GM21619 (cell line): ENCODE measurements around the gene MIGA1.
"Not testable (repeated sequence)": the region's sequence is repeated elsewhere in the genome, so short reads cannot be mapped to it uniquely, and the experiment has no call there.

Experiments used
- ATAC-seq: cut with Tn5 transposase; IDR thresholded peaks from one replicate; pipeline ENCODE4 v1.9.1; 2021; ENCODE audit not compliant: unreplicated experiment

The MIGA1 gene

GRCh38 chr1:77796695-77797405 is 17.4 kb downstream of the MIGA1 start:
- ATAC-seq, result no peak

- no peak for ATAC-seq
These were observed 18.5 kb downstream of the MIGA1 start for GRCh38 chr1:77797991-77798390.

GRCh38 chr1:77802026-77802425 is 22.6 kb downstream of the MIGA1 start:
- no peak for ATAC-seq

DNA sequence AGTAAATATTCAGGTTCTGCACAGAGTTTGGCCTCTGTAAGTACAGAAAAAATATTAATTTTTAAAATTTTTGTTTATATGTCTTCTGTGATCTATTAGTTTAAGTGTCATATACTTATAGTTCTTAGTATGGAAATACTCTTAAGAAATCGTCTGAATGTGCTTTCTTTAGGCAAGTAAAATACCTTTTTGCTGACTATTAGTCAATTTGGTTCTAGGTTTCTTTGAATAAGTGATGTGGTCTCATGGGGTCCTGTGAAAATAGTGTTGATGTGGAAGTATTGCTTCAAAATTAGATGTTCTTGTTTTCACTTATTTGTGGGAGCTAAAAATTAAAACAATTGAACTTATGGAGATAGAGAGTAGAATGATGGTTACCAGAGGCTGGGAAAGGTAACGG is 23.9 kb downstream of the MIGA1 start:
- no peak for ATAC-seq

DNA sequence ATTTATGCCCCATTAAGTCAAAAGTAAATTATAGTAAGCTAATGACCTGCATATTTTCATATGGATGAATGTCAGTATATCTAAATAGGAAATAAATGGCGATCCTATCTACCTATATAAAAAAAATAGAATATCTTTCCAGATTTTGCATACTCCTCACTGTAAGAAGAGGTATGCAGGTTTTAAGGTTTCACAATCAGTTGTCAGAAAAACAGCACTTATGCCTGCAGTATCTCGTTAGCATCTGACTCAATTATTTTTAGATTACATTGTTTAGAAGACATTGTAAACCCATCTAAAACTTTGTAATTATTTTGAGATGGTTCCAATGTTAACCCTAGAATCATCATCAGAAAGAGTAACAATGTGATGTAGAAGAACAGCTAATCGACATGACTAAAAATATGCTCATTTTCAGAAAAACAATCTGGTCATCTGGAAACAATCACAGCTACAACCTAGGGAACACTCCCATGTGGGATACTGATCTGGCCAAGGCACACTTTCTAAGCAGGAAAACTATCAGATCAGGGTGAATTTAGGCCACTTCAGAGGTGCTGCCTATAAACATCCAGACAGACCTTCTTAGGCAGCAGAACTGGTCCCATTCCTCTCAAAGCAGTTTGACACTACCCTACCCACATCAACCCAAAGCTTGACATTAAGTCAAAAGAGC is 30.5 kb downstream of the MIGA1 start:
- ATAC-seq, result not testable (repeated sequence)

DNA sequence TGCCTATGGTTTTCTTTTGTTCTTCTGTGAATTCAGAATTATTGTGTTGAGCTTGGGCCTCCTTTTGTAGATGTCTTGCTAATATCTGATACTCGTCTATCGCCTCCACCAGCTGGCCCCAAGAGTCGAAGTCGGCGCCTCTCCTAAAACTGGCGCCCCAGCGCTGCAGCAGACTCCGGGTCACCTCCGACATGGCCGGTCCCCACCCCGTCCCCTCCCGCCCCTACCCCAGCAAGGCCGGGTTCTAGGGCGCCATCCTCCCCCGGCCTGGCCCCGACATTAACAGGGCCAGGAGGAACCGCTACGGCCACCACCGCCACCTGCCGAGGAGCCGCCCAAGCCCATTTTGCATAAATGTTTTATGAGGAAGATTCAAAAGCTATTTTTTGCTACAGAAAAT is 32.1 kb downstream of the MIGA1 start:
- ATAC-seq, result not testable (repeated sequence)

DNA sequence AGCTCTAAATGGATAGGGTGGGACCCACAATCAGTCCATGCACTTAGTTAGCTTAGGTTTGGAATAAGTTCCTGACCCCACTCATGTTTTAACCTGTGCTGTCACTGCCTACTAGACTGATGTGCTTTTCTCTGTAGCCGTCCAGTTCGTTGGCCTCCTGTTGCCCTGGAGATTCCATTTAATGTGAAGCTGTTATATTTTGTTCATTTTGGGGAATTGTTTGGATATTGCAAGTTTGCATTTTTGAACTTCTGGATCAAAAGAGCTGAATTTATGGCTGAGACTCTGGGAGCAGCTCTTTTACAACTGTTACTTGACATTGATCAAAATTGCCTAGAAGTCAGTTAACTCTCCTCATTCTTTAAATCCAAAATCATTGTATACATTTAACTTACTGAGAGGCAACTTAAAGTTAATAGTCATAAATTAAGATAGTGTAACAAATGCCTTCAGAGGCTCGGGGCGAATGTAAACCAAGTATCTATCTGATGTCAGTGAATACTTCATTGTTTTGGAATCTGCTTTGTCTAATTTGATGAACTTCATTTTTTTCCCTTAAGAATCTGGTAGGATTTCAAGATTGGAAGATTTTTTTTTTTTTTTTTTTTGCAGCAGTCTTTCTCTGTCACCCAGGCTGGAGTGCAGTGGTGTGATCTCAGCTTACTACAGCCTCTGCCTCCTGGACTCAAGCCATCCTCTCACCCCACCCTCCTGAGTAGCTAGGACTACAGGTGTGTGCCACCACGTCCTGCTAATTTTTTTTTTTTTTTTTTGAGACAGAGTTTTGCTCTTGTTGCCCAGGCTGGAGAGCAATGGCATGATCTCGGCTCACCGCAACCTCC is 38.1 kb downstream of the MIGA1 start:
- no peak for ATAC-seq

GRCh38 chr1:77820121-77820520 is 40.7 kb downstream of the MIGA1 start:
- ATAC-seq, result no peak

DNA sequence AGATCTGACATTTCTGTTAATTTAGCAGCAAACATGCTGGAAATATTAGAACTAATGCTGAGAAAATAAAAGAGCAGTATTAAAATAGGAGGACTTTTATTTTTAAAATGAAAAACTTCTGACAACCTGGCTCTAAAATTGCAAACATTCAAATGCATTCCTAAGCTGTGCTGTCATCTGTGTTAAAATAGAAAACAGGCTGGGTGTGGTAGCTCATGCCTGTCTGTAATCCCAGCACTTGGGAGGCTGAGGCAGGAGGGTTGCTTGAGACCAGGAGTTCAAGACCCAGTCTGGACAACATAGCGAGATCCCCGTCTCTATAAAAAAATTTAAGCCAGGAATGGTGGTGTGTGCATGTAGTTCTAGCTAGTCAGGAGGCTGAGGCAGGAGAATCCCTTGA is 44.6 kb downstream of the MIGA1 start:
- ATAC-seq, result no peak

- no peak for ATAC-seq
These were observed 45.2 kb downstream of the MIGA1 start for GRCh38 chr1:77824694-77825093.

GRCh38 chr1:77825131-77825709 is 45.8 kb downstream of the MIGA1 start:
- ATAC-seq, result peak; percentile 80

- not testable (repeated sequence) for ATAC-seq
These were observed 47.4 kb downstream of the MIGA1 start for GRCh38 chr1:77826851-77827250.

- no peak for ATAC-seq
These were observed 48.6 kb downstream of the MIGA1 start for GRCh38 chr1:77828098-77828497.

DNA sequence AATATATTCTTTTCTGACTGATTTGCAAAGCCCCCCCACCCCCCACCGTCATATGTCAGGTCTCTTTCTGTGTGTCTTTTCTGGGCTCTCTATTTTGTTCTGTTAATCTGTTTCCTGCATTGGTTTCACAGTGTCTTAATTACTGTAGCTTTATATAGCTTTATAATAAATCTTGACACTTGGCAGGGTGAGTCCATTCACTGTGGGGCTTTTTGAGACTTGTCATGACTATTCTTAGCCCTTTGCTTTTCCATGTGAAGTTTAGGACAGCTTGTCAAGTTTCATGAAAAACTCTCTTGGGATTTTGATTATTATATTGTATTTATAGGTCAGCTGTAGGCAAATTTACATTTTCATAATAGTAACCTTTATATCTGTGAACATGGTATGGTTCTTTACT is 50.4 kb downstream of the MIGA1 start:
- no peak for ATAC-seq

GRCh38 chr1:77830946-77831345 is 51.5 kb downstream of the MIGA1 start:
- ATAC-seq, result no peak

DNA sequence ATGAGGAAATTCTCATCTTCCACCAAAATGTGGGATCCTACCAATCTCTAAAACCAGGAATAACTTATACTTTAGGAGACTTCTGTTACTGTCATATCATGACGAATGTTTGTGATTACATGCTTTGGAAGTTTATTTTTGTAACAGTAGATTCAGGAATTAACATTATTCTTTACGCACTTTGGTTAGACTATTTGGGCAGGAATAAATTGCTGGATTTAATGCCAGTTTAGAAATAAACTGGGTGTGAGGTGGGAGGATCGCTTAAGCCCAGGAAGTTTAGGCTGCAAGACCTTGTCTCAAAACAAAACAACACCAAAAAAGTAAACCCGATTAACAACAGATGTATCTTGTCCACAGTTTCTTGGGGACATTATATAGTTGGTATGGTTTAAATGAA is 52.1 kb downstream of the MIGA1 start:
- ATAC-seq, result no peak

DNA sequence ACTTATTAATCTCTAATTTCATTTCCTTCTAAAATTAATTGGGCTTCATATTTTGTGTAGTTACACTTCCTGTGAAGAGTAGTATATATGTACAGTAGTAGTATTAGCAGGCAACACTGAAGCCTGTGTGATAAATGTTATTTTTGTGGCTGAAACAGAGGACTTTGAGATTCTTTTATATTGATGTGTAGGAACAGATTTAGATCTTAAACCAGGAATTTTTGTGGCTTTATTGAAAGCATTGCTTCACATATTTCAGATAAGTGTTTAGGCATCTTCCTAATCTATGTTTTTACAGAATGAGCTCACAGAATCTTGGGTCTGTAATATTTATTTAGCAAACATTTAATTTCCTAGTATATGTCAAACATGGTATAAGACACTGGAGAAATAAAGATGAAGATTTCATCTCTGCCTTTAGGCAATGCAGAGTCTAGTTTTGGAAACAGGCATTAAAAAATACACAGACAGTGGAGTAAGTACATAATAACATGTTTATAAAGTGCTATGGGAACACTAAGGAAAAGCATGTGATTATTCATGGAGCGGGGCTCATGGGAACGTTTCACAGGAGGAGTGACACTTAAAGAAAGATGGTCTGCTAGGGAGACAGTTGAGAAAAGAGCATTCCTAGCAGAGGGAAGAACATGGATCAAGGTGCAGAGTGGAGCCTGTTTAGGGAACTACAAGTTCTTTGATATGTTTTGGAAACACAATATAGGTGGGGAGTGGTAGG is 52.7 kb downstream of the MIGA1 start:
- ATAC-seq, result no peak

DNA sequence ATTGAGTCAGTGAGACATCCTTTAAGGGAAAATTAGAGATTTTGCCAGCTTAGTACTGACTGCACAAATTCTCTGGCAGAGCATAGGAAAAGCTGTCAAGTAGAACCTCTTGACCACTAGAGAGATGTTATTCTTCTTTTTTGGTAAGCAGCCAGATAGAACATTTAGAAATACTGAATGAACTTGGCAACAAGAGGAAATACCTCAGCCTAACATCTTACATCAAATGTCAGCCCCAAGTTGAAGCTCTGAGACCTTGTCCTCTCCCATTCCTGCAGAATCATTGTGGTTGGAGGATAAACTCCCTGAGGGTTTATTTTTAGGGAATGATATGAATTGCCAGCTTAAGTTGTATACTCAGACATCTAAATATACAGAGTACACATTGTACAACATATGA is 53.5 kb downstream of the MIGA1 start:
- no peak for ATAC-seq

DNA sequence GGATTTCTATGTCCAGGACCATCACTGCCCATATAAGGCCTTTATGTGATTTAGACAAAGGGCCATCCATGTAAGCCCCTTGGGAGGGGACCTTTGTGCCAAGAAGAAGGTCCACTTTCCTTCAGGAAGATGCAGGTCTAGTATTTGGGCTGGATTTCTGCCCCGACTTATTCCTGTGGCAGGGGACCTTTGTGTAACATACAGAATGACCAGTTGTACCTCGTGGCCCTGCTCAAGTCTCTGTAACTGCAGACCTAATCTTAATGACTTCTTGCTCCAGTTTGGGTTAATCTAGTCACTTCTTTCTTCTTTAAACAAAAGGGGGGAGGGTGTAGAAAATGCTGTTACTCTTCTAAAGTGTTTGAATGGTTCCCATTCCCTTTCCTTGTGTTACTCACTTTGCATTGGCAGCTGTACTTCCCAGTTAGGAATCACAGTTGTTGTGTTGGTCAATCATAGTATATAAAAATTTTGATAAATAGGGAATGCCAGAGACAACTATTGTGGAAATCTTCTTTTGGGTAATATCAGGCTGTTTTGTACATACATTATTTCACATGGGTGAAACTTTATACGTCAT is 54.2 kb downstream of the MIGA1 start:
- ATAC-seq, result no peak

DNA sequence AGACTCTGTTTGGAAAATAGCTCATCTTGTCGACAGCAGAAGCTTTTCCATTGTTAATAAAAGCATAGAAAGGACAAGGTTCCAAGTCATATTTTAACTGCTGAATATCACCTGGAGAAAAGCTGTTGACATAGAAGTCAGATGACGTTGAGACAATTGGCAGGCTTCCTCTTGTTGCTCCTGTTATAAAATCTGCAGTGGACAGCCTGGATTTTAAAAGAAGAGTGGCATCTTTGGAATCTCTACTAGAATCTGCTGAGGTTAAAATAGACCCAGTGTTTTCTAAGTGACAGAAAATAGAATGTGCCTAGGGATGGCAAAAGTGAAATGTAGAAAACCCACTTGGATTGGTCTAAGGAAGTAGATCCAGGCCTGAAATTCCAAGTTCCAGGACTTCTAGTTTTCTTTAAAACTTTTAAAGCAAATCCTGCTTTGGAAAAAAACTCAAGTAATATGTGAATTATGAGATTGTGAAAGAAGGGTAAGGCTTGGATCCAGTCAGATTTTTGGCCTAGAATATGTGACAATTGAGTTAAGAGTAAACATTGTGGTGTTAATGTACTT is 55.4 kb downstream of the MIGA1 start:
- no peak for ATAC-seq
